Stimulated activated CD4-positive, alpha-beta T cell treated with anti-CD3 and anti-CD28 coated beads, TNF-alpha, amount 100 ng/mL, for 24 hours (primary cell): Measurements from ENCODE around the gene HILPDA.
"Not testable (repeated sequence)": the region's sequence is repeated elsewhere in the genome, so short reads cannot be mapped to it uniquely, and the experiment has no call there.

ENCODE experiments used
- DNase-seq, 3 experiments: peaks; one replicate each; pipeline ENCODE4 v3.0.0-alpha.2; 2020; ENCODE audit warnings: low read depth in 3 of 3

Gene HILPDA

GRCh38 chr7:128463345-128463744 lies 7.7 kb downstream of the HILPDA start:
- DNase-seq, result not testable (repeated sequence)

GRCh38 chr7:128463933-128464332 lies 8.3 kb downstream of the HILPDA start:
- not testable (repeated sequence) for DNase-seq

GRCh38 chr7:128466871-128467270 lies 11.2 kb downstream of the HILPDA start:
- not testable (repeated sequence) for DNase-seq

GRCh38 chr7:128476402-128477335 lies 21.0 kb downstream of the HILPDA start, which contains the start of gene METTL2B:
TSS of gene METTL2B (plus strand) at chr7:128476748. CDS start at chr7:128476766, 18 bp downstream.
- peak; percentile 81 to 92 (median 85) for DNase-seq

- not testable (repeated sequence) for DNase-seq
These were observed 21.6 kb downstream of the HILPDA start for GRCh38 chr7:128477336-128477690.

GRCh38 chr7:128479082-128479481 lies 23.4 kb downstream of the HILPDA start:
- not testable (repeated sequence) for DNase-seq

- not testable (repeated sequence) for DNase-seq
These were observed 32.5 kb downstream of the HILPDA start for GRCh38 chr7:128488134-128488533.

- DNase-seq, result no peak
These were observed 41.7 kb downstream of the HILPDA start for GRCh38 chr7:128497405-128497804.

- DNase-seq, result not testable (repeated sequence)
These were observed 49.7 kb downstream of the HILPDA start for GRCh38 chr7:128505416-128505815.

GRCh38 chr7:128506819-128507218 lies 51.1 kb downstream of the HILPDA start:
- DNase-seq, result not testable (repeated sequence)

GRCh38 chr7:128507321-128507993 lies 51.8 kb downstream of the HILPDA start:
- not testable (repeated sequence) for DNase-seq
